ENCODE data around the gene ZNF577. TPM values are rescaled to one million over a fixed set of nuclear protein-coding genes. Genes with fewer than 3 reads are reported as not detected.

Gene ZNF577
- total RNA-seq, 1 donor from 2014 or later, result 16.8 TPM

GRCh38 chr19:51861870-51862622, 25.7 kb downstream of the ZNF577 start:
- DNase-seq (ENCODE audit: low spot score), result no peak

- DNase-seq (ENCODE audit: low spot score), result no peak
These were observed 50.6 kb downstream of the ZNF577 start for GRCh38 chr19:51837145-51837544.

- no peak for DNase-seq (ENCODE audit: low spot score)
These were observed 57.5 kb downstream of the ZNF577 start for GRCh38 chr19:51830274-51830673.

GRCh38 chr19:51824281-51825005, 63.3 kb downstream of the ZNF577 start:
- DNase-seq (ENCODE audit: low spot score), result no peak

GRCh38 chr19:51822946-51823345, 64.8 kb downstream of the ZNF577 start:
- DNase-seq (ENCODE audit: low spot score), result no peak

- DNase-seq (ENCODE audit: low spot score), result no peak
These were observed 65.4 kb downstream of the ZNF577 start for GRCh38 chr19:51822325-51822724.

GRCh38 chr19:51821921-51822320, 65.8 kb downstream of the ZNF577 start:
- no peak for DNase-seq (ENCODE audit: low spot score)

GRCh38 chr19:51821456-51821855, 66.3 kb downstream of the ZNF577 start:
- DNase-seq (ENCODE audit: low spot score), result no peak

Other genes with a start within 250 kb of the ZNF577 start
- 5.9 TPM for gene SIGLEC14, start 241.1 kb downstream of the ZNF577 start, total RNA-seq
- gene SPACA6, start 194.6 kb downstream of the ZNF577 start, total RNA-seq, result 29.3 TPM
- 0.12 TPM for gene HAS1, start 164.0 kb downstream of the ZNF577 start, total RNA-seq
- 9.3 TPM for gene FPR1, start 136.1 kb downstream of the ZNF577 start, total RNA-seq
- not detected for gene FPR2, start 126.8 kb downstream of the ZNF577 start, total RNA-seq
- 7.0 TPM for gene FPR3, start 92.8 kb downstream of the ZNF577 start, total RNA-seq
- 13.9 TPM for gene ZNF649, start 17.1 kb upstream of the ZNF577 start, total RNA-seq
- 7.9 TPM for gene ZNF613, start 39.5 kb upstream of the ZNF577 start, total RNA-seq
- gene ZNF350, start 98.9 kb upstream of the ZNF577 start, total RNA-seq, result 12.8 TPM
- 12.2 TPM for gene ZNF615, start 120.3 kb upstream of the ZNF577 start, total RNA-seq
- gene ZNF614, start 140.4 kb upstream of the ZNF577 start, total RNA-seq, result 8.7 TPM
- gene ZNF432, start 160.9 kb upstream of the ZNF577 start, total RNA-seq, result 15.1 TPM
- gene ZNF841, start 207.8 kb upstream of the ZNF577 start, total RNA-seq, result 25.5 TPM

Data from mucosa of gallbladder (tissue), 1 donor.